K562 (cell line): ENCODE measurements around the gene GJB6. TPM values are rescaled to one million over a fixed set of nuclear protein-coding genes. Genes with fewer than 3 reads are reported as not detected.

Source experiments
- ATAC-seq: fragments of 200-7000 bp; cut with Tn5 transposase; 3 replicates; pipeline ENCODE4 v1.9.1; 2020; ENCODE audit warnings: moderate library complexity
- BruUV-seq: library from RNA; stranded (reverse); fragments of 400-500 nt; replicated peaks from 2 replicates; lab custom pipeline; 2021; lab: Mats Ljungman, UMichigan
- CTCF ChIA-PET: fragments of 300-600 bp; formaldehyde crosslinking; extraction: SDS; loops from one replicate; lab custom pipeline; 2021; ENCODE audit warnings: low intra/inter-chr PET ratio; lab: Yijun Ruan, JAX
- POLR2A ChIA-PET: fragments of 300-600, 350-650 bp; sonication (Branson Sonifier 250); formaldehyde crosslinking; extraction: SDS; loops from one replicate; lab custom pipeline; 2021; ENCODE audit warnings: antibody characterized with exemption, inconsistent platforms; lab: Yijun Ruan, JAX
- DNase-seq, 4 experiments: peaks; one replicate each; pipeline versions ENCODE4 v3.0.0 to v3.0.0-alpha.2; 2011 to 2018; ENCODE audit warnings: low spot score in 3 of 4, mixed read lengths in 3 of 4; ENCODE audit errors: extremely low read depth in 1 of 4
- FAIRE-seq: peaks from 2 replicates; lab custom pipeline; 2011; peaks lifted over from hg19 to GRCh38; lab: Jason Lieb, UNC
- H2AFZ ChIP-seq: 2 replicates; pipeline ENCODE4 v1.6.0; 2011; ENCODE audit warnings: low read depth, low read length, control low read depth, inconsistent platforms
- H3K27ac ChIP-seq: fragments of 200-600 bp; 3 replicates; pipeline ENCODE4 v1.8.0; 2011; ENCODE audit warnings: low read depth, mild to moderate bottlenecking, control low read depth, inconsistent platforms, low read length, moderate library complexity, mixed read lengths; ENCODE audit errors: extremely low read depth
- H3K27me3 ChIP-seq, 2 experiments: fragments of 300-600 bp in 1 of 2; 2 replicates in 1 of 2; 3 replicates in 1 of 2; pipeline versions ENCODE4 v1.6.0 to v1.8.0; 2011; ENCODE audit warnings: inconsistent platforms in 2 of 2, low read length in 2 of 2, mild to moderate bottlenecking in 1 of 2, mixed read lengths in 1 of 2, moderate library complexity in 1 of 2; ENCODE audit not compliant: control insufficient read depth in 2 of 2, insufficient read depth in 2 of 2
- H3K36me3 ChIP-seq: fragments of 300-600 bp; 3 replicates; pipeline ENCODE4 v1.8.0; 2011; ENCODE audit warnings: mild to moderate bottlenecking, low read length, inconsistent platforms; ENCODE audit not compliant: control insufficient read depth, insufficient read depth
- H3K4me1 ChIP-seq, 2 experiments: fragments of 200-600 bp in 1 of 2; replicated peaks in 1 of 2; 2 replicates in 1 of 2; 3 replicates in 1 of 2; pipeline versions ENCODE4 v1.5.1 to v1.8.0; 2011; ENCODE audit warnings: inconsistent platforms in 2 of 2, low read length in 2 of 2, mild to moderate bottlenecking in 1 of 2, mixed read lengths in 1 of 2, moderate library complexity in 1 of 2; ENCODE audit not compliant: control insufficient read depth in 2 of 2, insufficient read depth in 2 of 2
- H3K4me2 ChIP-seq: 2 replicates; pipeline ENCODE4 v1.6.1; 2011; ENCODE audit warnings: low read length, control low read depth, inconsistent platforms, mixed read lengths; ENCODE audit not compliant: insufficient read depth
- H3K4me3 ChIP-seq: fragments of 200-600 bp; sonication (generic), shearing (Covaris generic); 2 replicates; pipeline ENCODE4 v1.5.1; 2016; ENCODE audit warnings: control low read depth, inconsistent platforms
- H3K79me2 ChIP-seq: fragments of 200-600 bp; 3 replicates; pipeline ENCODE4 v1.8.0; 2011; ENCODE audit warnings: low read length, inconsistent platforms; ENCODE audit not compliant: control insufficient read depth, insufficient read depth
- H3K9ac ChIP-seq, 2 experiments: 2 replicates each; pipeline versions ENCODE4 v1.6.0 to v1.6.1; 2011; ENCODE audit warnings: low read depth in 2 of 2, low read length in 2 of 2, control low read depth in 1 of 2, inconsistent platforms in 1 of 2, mild to moderate bottlenecking in 1 of 2, mixed read lengths in 1 of 2; ENCODE audit not compliant: insufficient read depth in 1 of 2
- H3K9me1 ChIP-seq: one replicate; pipeline ENCODE4 v1.6.0; 2011; ENCODE audit warnings: inconsistent platforms, mild to moderate bottlenecking, low read length, moderate library complexity; ENCODE audit not compliant: control insufficient read depth, insufficient read depth
- H3K9me3 ChIP-seq: replicated peaks from 2 replicates; pipeline ENCODE4 v1.5.1; 2011; ENCODE audit warnings: low read depth, low read length, inconsistent platforms; ENCODE audit not compliant: control insufficient read depth, insufficient read depth
- H4K20me1 ChIP-seq: replicated peaks from 2 replicates; pipeline ENCODE4 v1.6.1; 2011; ENCODE audit warnings: low read length, inconsistent platforms, mixed read lengths; ENCODE audit not compliant: control insufficient read depth, insufficient read depth
- CBFA2T2 ChIP-seq: fragments of 450-650 bp; conservative IDR thresholded peaks from 2 replicates; pipeline ENCODE4 v1.6.1; 2017; ENCODE audit warnings: mild to moderate bottlenecking
- CBFA2T3 ChIP-seq: fragments of 450-650 bp; IDR thresholded peaks from 2 replicates; pipeline ENCODE4 v1.6.1; 2017
- ETS2 ChIP-seq: IDR thresholded peaks from 2 replicates; pipeline ENCODE4 v1.6.1; 2016; ENCODE audit warnings: borderline replicate concordance, missing genetic modification characterization, mild to moderate bottlenecking, moderate library complexity, missing compliant biosample characterization; ENCODE audit not compliant: poor library complexity, severe bottlenecking
- FOXA1 ChIP-seq: fragments of 450-650 bp; IDR thresholded peaks from 2 replicates; pipeline ENCODE4 v1.6.1; 2016; ENCODE audit warnings: mild to moderate bottlenecking, borderline replicate concordance
- TAL1 ChIP-seq: fragments of 450-650 bp; IDR thresholded peaks from 2 replicates; pipeline ENCODE4 v1.6.1; 2016; ENCODE audit warnings: mild to moderate bottlenecking
- TCF3 ChIP-seq: sonication (generic); formaldehyde crosslinking; IDR thresholded peaks from 2 replicates; pipeline ENCODE4 v1.4.0; 2020; ENCODE audit warnings: mild to moderate bottlenecking, missing genetic modification reagents
- ZNF134 ChIP-seq: fragments of 250-450 bp; sonication (Bioruptor Pico); conservative IDR thresholded peaks from 2 replicates; pipeline ENCODE4 v1.4.0; 2020
- ZNF146 ChIP-seq: IDR thresholded peaks from one replicate; pipeline ENCODE4 v1.6.1; 2018; ENCODE audit warnings: missing compliant biosample characterization; ENCODE audit not compliant: unreplicated experiment
- ZNF696 ChIP-seq: fragments of 250-450 bp; sonication (Bioruptor Pico); conservative IDR thresholded peaks from 2 replicates; pipeline ENCODE4 v1.4.0; 2020; ENCODE audit warnings: mild to moderate bottlenecking, moderate library complexity
- WGBS: fragments of 100-300 bp; shearing (Covaris generic); methylation state at CpG from one replicate; pipeline ENCODE4 v1.1.6; 2016; ENCODE audit warnings: low coverage, mixed read lengths; ENCODE audit not compliant: insufficient coverage; ENCODE audit errors: missing lambda C conversion rate; 5-methylcytosine and 5-hydroxymethylcytosine counted together
- in situ Hi-C: fragments of 300-500 bp; cut with MboI; formaldehyde crosslinking; loops from 4 replicates; pipeline ENCODE4 v1.15.0; 2018; ENCODE audit warnings: inconsistent platforms, mixed read lengths
- intact Hi-C: fragments of 100-400 bp; cut with micrococcal nuclease; formaldehyde crosslinking; loops from 2 replicates; pipeline ENCODE4 v1.14.2; 2022
- polyA plus RNA-seq, 8 experiments: library from polyadenylated mRNA; depleted of rRNA in 4 of 8; stranded (reverse) in 5 of 8; unstranded in 3 of 8; fragments of >200 nt; fragmentation: Nextera tagmentation in 2 of 8; fragmentation: Illumina TruSeq in 1 of 8; extraction: Ambion mirVana in 2 of 8; extraction: Trizol in 1 of 8; gene quantifications; 2 replicates each; pipeline versions ENCODE4 v1.2.1 to v1.2.3, GENCODE V29; 2011 to 2014; ENCODE audit warnings: inconsistent platforms in 1 of 8, missing spikeins in 1 of 8
- total RNA-seq, 7 experiments: library from RNA; depleted of rRNA in 6 of 7; stranded (reverse); fragments of >200 nt in 6 of 7; fragmentation: Illumina TruSeq in 2 of 7; extraction: Trizol in 2 of 7; gene quantifications; 2 replicates each; pipeline versions ENCODE4 v1.2.1 to v1.2.3, GENCODE V29; 2011 to 2021; ENCODE audit warnings: low replicate concordance in 1 of 7
- TF ChIP-seq, protein P1 (sequence below): fragments of 250-450 bp; sonication (Bioruptor Pico); IDR thresholded peaks from 2 replicates; pipeline ENCODE4 v1.5.0; 2021; ENCODE audit warnings: mild to moderate bottlenecking, borderline replicate concordance
- TF ChIP-seq, protein P2 (sequence below): fragments of 450-650 bp; formaldehyde crosslinking; IDR thresholded peaks from 2 replicates; pipeline ENCODE4 v1.4.0; 2020; ENCODE audit warnings: mild to moderate bottlenecking, mixed read lengths

GJB6 gene
- total and polyA plus RNA-seq, 9 of the 15 experiments (the other 6 are each of a cell fraction or from before 2014, with no cell fraction given), result not detected

- TF ChIP-seq, protein P1, sequence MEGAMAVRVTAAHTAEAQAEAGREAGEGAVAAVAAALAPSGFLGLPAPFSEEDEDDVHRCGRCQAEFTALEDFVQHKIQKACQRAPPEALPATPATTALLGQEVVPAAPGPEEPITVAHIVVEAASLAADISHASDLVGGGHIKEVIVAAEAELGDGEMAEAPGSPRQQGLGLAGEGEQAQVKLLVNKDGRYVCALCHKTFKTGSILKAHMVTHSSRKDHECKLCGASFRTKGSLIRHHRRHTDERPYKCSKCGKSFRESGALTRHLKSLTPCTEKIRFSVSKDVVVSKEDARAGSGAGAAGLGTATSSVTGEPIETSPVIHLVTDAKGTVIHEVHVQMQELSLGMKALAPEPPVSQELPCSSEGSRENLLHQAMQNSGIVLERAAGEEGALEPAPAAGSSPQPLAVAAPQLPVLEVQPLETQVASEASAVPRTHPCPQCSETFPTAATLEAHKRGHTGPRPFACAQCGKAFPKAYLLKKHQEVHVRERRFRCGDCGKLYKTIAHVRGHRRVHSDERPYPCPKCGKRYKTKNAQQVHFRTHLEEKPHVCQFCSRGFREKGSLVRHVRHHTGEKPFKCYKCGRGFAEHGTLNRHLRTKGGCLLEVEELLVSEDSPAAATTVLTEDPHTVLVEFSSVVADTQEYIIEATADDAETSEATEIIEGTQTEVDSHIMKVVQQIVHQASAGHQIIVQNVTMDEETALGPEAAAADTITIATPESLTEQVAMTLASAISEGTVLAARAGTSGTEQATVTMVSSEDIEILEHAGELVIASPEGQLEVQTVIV, result no peak
- TF ChIP-seq ZNF146 (CRISPR knock-in tag) (no peak), ETS2 (tag) (no peak)
- TF ChIP-seq, protein P2, sequence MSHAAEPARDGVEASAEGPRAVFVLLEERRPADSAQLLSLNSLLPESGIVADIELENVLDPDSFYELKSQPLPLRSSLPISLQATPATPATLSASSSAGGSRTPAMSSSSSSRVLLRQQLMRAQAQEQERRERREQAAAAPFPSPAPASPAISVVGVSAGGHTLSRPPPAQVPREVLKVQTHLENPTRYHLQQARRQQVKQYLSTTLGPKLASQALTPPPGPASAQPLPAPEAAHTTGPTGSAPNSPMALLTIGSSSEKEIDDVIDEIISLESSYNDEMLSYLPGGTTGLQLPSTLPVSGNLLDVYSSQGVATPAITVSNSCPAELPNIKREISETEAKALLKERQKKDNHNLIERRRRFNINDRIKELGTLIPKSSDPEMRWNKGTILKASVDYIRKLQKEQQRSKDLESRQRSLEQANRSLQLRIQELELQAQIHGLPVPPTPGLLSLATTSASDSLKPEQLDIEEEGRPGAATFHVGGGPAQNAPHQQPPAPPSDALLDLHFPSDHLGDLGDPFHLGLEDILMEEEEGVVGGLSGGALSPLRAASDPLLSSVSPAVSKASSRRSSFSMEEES (CRISPR knock-in tag), result no peak
Measured at GRCh38 chr13:20209948-20210347, 22.2 kb downstream of the GJB6 start (continued).

- Histone ChIP-seq H3K27me3 (peaks cover 0 to 14% of the 10 kb centered on the region in 2 experiments; a peak in 3 of 5 replicates), H3K9ac (no peak overlapping the region), H3K4me2 (no peak overlapping the region), H4K20me1 (no peaks in the 10 kb centered on the region), H3K9me3 (no peaks in the 10 kb centered on the region), H3K9me1 (no peaks in the 10 kb centered on the region), H3K27ac (no peak overlapping the region), H3K4me3 (no peak overlapping the region), H3K36me3 (no peaks in the 10 kb centered on the region), H3K79me2 (no peaks in the 10 kb centered on the region), H3K4me1 (no peaks in the 10 kb centered on the region; a peak in 1 of 5 replicates), H2AFZ (no peak overlapping the region)
- intact Hi-C loops (no loop called here), in situ Hi-C loops (no loop called here)
- FAIRE-seq (no peak), ATAC-seq (peak; percentile 20; the same call in 1 of the 3 replicates), DNase-seq (peak; percentile 13 to 37 (median 16))
- peak; percentile 45; the same call in 1 of the 2 replicates for TF ChIP-seq TAL1
- TF ChIP-seq CBFA2T3, result peak; percentile 57; the same call in 1 of the 2 replicates
- TF ChIP-seq FOXA1, result no peak
- peak; percentile 34 for TF ChIP-seq CBFA2T2
- no peak for TF ChIP-seq ZNF134 (CRISPR knock-in tag)
- TF ChIP-seq TCF3 (CRISPR knock-in tag), result peak; percentile 17; the same call in 1 of the 2 replicates
- no peak for TF ChIP-seq ZNF696 (CRISPR knock-in tag)
- WGBS, result 0% methylated on average over 15 of the region's 16 CpGs
- BruUV-seq, result no TSS peak
- CTCF ChIA-PET, result no interaction called here
- POLR2A ChIA-PET, result no interaction called here
Measured at GRCh38 chr13:20206698-20207235, 25.4 kb downstream of the GJB6 start.
